ENCODE results near the gene TDRD12. TPM values are rescaled to one million over a fixed set of nuclear protein-coding genes. Genes with fewer than 3 reads are reported as not detected.

The TDRD12 gene
- total and polyA plus RNA-seq, 2 donors (not counting 3 experiments of a cell fraction or from before 2014, with no cell fraction given): 0.03 to 0.09 TPM

DNA sequence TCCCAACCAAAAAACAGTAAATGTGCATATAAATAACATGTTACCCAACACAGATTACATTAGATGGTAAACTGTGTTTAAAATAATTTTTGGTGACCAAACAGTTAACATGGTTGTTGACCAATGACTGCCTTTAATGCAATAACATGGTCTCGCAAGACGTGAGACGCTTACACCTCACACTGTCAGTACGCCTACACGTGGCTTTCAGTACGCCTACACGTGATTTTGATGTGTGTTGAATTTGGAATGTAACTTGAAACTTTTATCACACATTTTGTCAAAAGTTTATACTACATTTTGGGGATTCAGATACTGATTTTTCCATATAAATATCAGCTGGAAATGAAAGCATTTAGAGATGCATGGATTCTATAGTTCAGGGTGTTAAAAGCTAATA, 118.0 kb downstream of the TDRD12 start:
- Histone ChIP-seq H3K9me1 (replicated peaks; ENCODE audit: control insufficient read depth, extremely low read depth, insufficient read depth, low read length) (no peaks in the 10 kb centered on the region), H3K36me3 (ENCODE audit: control insufficient read depth in 2 of 2, extremely low read depth in 1 of 2, insufficient read depth in 2 of 2, low read length in 2 of 2) (no peaks in the 10 kb centered on the region), H3K9ac (replicated peaks; ENCODE audit: extremely low read depth, insufficient read depth, low read length) (no peak overlapping the region), H3K27me3 (ENCODE audit: control insufficient read depth in 2 of 2, insufficient read depth in 2 of 2, low read length in 2 of 2) (no peaks in the 10 kb centered on the region), H3K4me3 (replicated peaks in 1 of 3; ENCODE audit: insufficient read depth in 1 of 3, low read depth in 1 of 3, low read length in 3 of 3) (no peak overlapping the region), H3K27ac (ENCODE audit: insufficient read depth, low read depth, low read length) (no peak overlapping the region), H3K4me2 (ENCODE audit: insufficient read depth, low read length) (no peak overlapping the region), H2AFZ (ENCODE audit: low read depth, low read length) (no peak overlapping the region), H4K20me1 (replicated peaks; ENCODE audit: control insufficient read depth, extremely low read depth, insufficient read depth, low read length) (no peaks in the 10 kb centered on the region), H3K79me2 (ENCODE audit: control insufficient read depth, insufficient read depth, low read length) (no peaks in the 10 kb centered on the region), H3K9me3 (replicated peaks; ENCODE audit: control insufficient read depth, insufficient read depth, low read length) (no peaks in the 10 kb centered on the region), H3K4me1 (ENCODE audit: control insufficient read depth, extremely low read depth, insufficient read depth, low read length) (no peaks in the 10 kb centered on the region)
- ChIA-PET CTCF (no interaction called here), POLR2A (no interaction called here)
- DNase-seq (ENCODE audit: low read depth, low spot score): no peak
- intact Hi-C loops (cut with micrococcal nuclease): no loop called here
- no peak for FAIRE-seq
- dilution Hi-C loops (cut with MboI; ENCODE audit: extremely low pct_ligation_motif_present, low sequenced_read_pairs): no loop called here
- BruUV-seq (replicated peaks): no TSS peak
- TF ChIP-seq GATA2 (IDR thresholded peaks at IDR 0.05; ENCODE audit: insufficient read depth, insufficient read length, low read depth, low read length): no peak
- TF ChIP-seq JUN (IDR thresholded peaks at IDR 0.05; ENCODE audit: borderline replicate concordance, insufficient read depth, insufficient read length, low read depth): no peak
- no peak for TF ChIP-seq POLR2A (IDR thresholded peaks at IDR 0.05; ENCODE audit: low read depth, low read length)
- TF ChIP-seq POLR2AphosphoS5 (IDR thresholded peaks at IDR 0.05; ENCODE audit: insufficient read depth, low read depth, low read length): no peak
- no peak for TF ChIP-seq MAX (IDR thresholded peaks at IDR 0.05; ENCODE audit: insufficient read depth, insufficient read length)

DNA sequence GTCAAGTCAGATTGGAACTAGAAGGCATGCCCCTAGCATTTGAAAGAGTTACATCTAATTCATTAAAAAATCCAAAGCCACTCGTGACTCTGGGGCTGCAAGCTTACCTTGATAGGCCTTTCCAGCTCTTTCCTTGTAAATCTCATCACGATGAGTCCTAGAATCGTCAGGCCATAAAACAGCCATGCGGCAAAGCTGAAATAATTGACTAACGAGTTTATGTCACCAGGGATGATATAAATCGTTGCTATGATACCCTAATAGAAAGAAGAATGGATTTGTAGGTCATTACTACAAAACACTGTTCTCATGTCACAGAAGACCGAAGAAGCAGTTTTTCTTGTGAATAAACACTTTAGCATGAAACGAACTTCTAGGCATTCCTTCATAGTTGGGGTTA, 122.5 kb downstream of the TDRD12 start:
- Histone ChIP-seq H3K27me3 (ENCODE audit: control insufficient read depth in 2 of 2, insufficient read depth in 2 of 2, low read length in 2 of 2) (no peaks in the 10 kb centered on the region), H3K9ac (replicated peaks; ENCODE audit: extremely low read depth, insufficient read depth, low read length) (no peak overlapping the region), H3K27ac (ENCODE audit: insufficient read depth, low read depth, low read length) (no peak overlapping the region), H3K9me3 (replicated peaks; ENCODE audit: control insufficient read depth, insufficient read depth, low read length) (no peaks in the 10 kb centered on the region), H3K36me3 (ENCODE audit: control insufficient read depth in 2 of 2, extremely low read depth in 1 of 2, insufficient read depth in 2 of 2, low read length in 2 of 2) (no peaks in the 10 kb centered on the region), H3K9me1 (replicated peaks; ENCODE audit: control insufficient read depth, extremely low read depth, insufficient read depth, low read length) (no peaks in the 10 kb centered on the region), H2AFZ (ENCODE audit: low read depth, low read length) (no peak overlapping the region), H4K20me1 (replicated peaks; ENCODE audit: control insufficient read depth, extremely low read depth, insufficient read depth, low read length) (no peaks in the 10 kb centered on the region), H3K4me2 (ENCODE audit: insufficient read depth, low read length) (no peak overlapping the region), H3K79me2 (ENCODE audit: control insufficient read depth, insufficient read depth, low read length) (no peaks in the 10 kb centered on the region), H3K4me3 (replicated peaks in 1 of 3; ENCODE audit: insufficient read depth in 1 of 3, low read depth in 1 of 3, low read length in 3 of 3) (no peak overlapping the region), H3K4me1 (ENCODE audit: control insufficient read depth, extremely low read depth, insufficient read depth, low read length) (no peaks in the 10 kb centered on the region)
- CTCF ChIA-PET: no interaction called here
- no TSS peak for BruUV-seq (replicated peaks)
- POLR2A ChIA-PET: no interaction called here
- intact Hi-C loops (cut with micrococcal nuclease): no loop called here
- no peak for FAIRE-seq
- DNase-seq (ENCODE audit: low read depth, low spot score): no peak
- dilution Hi-C loops (cut with MboI; ENCODE audit: extremely low pct_ligation_motif_present, low sequenced_read_pairs): no loop called here
- no peak for TF ChIP-seq POLR2AphosphoS5 (IDR thresholded peaks at IDR 0.05; ENCODE audit: insufficient read depth, low read depth, low read length)
- TF ChIP-seq CTCF (IDR thresholded peaks at IDR 0.05; ENCODE audit: extremely low read depth in 1 of 2, insufficient read depth in 1 of 2, low read depth in 1 of 2, low read length in 2 of 2): no peak
- no peak for TF ChIP-seq MAX (IDR thresholded peaks at IDR 0.05; ENCODE audit: insufficient read depth, insufficient read length)
- TF ChIP-seq POLR2A (IDR thresholded peaks at IDR 0.05; ENCODE audit: low read depth, low read length): no peak
- TF ChIP-seq JUN (IDR thresholded peaks at IDR 0.05; ENCODE audit: borderline replicate concordance, insufficient read depth, insufficient read length, low read depth): no peak
- TF ChIP-seq GATA2 (IDR thresholded peaks at IDR 0.05; ENCODE audit: insufficient read depth, insufficient read length, low read depth, low read length): no peak
- no peak for TF ChIP-seq EZH2 (IDR thresholded peaks at IDR 0.05; ENCODE audit: borderline replicate concordance, low read depth, low read length, severe bottlenecking)
- no peak for TF ChIP-seq FOS (IDR thresholded peaks at IDR 0.05; ENCODE audit: borderline replicate concordance, insufficient read depth, low read length)
- no peak for TF ChIP-seq MYC (IDR thresholded peaks at IDR 0.05; ENCODE audit: low read depth, low read length)
